AG04450 (cell line): ENCODE measurements around the gene MRPS18C. TPM values are rescaled to one million over a fixed set of nuclear protein-coding genes. Genes with fewer than 3 reads are reported as not detected.
"Not testable (repeated sequence)": the region's sequence is repeated elsewhere in the genome, so short reads cannot be mapped to it uniquely, and the experiment has no call there.

Experiments
- CTCF ChIA-PET: fragments of 300-600, 350-600 bp; formaldehyde crosslinking; extraction: SDS; loops from one replicate; lab custom pipeline; 2022; ENCODE audit warnings: antibody characterized with exemption, inconsistent platforms; lab: Charles Lee
- POLR2A ChIA-PET: fragments of 350-600 bp; formaldehyde crosslinking; extraction: SDS; loops from one replicate; lab custom pipeline; 2021; ENCODE audit warnings: antibody characterized with exemption, inconsistent platforms; lab: Yijun Ruan, JAX
- DNase-seq: peaks from one replicate; pipeline ENCODE4 v3.0.0-alpha.2; 2011; ENCODE audit warnings: low read depth, low spot score
- H3K27ac ChIP-seq: one replicate; pipeline ENCODE4 v1.5.1; 2012; ENCODE audit warnings: low read depth, low read length, control low read depth
- H3K27me3 ChIP-seq: one replicate; pipeline ENCODE4 v1.6.0; 2012; ENCODE audit warnings: low read length; ENCODE audit not compliant: control insufficient read depth, insufficient read depth
- H3K4me3 ChIP-seq: 2 replicates; pipeline ENCODE4 v1.5.1; 2011; ENCODE audit warnings: mild to moderate bottlenecking, low read depth, low read length, control low read depth
- H3K9me3 ChIP-seq: 2 replicates; pipeline ENCODE4 v1.5.1; 2012; ENCODE audit warnings: low read length; ENCODE audit not compliant: control insufficient read depth, insufficient read depth
- CTCF ChIP-seq: IDR thresholded peaks from 2 replicates; pipeline ENCODE4 v1.5.1; 2011; ENCODE audit warnings: low read depth, low read length, control low read depth, inconsistent platforms
- polyA plus RNA-seq: library from polyadenylated mRNA; depleted of rRNA; stranded (reverse); fragments of >200 nt; gene quantifications from 2 replicates; pipeline ENCODE4 v1.2.3, GENCODE V29; 2011; rRNA removed

The MRPS18C gene
- polyA plus RNA-seq, 1 experiment = 40.1 TPM

DNA sequence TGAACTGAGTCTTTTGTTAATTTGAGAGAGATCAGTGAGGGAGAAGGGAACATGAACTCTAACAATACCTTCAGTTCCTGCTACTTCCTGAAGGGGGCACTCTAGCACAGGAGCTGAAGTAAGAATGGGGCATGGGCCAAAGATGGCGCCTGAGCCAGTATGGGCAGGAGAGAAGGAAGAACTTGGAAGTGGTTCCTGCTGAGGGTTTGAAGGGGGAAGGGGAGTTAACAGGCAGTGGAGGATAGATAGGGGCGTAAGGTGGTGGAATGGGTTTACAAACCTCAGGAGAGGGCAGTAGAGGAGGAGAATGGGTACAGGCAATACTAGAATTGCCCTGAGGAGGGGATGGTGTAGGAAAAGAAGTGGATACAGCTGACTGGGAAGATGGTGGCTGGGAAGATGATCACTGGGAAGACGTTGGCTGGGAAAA, 53.3 kb downstream of the MRPS18C start:
- H3K9me3 ChIP-seq, H3K27ac ChIP-seq, POLR2A ChIA-PET, DNase-seq, H3K27me3 ChIP-seq, H3K4me3 ChIP-seq: not testable (repeated sequence)
- TF ChIP-seq CTCF = peak; percentile 63
- CTCF ChIA-PET = interaction anchor here (0.5 to 4.4 kb wide), 11 partner anchors 10 to 751 kb away, joined by 3 to 64 read pairs (median 4); no protein-coding TSS in a partner anchor

GRCh38 chr4:83510442-83510841, 54.6 kb downstream of the MRPS18C start:
- no peak overlapping the region for H3K27ac ChIP-seq
- H3K27me3 ChIP-seq = no peaks in the 10 kb centered on the region
- ChIA-PET POLR2A (no interaction called here), CTCF (interaction anchor here (1.6 to 4.4 kb wide), 2 partner anchors 9 to 132 kb away, joined by 6 to 64 read pairs; no protein-coding TSS in a partner anchor)
- no peaks in the 10 kb centered on the region for H3K9me3 ChIP-seq
- no peak overlapping the region for H3K4me3 ChIP-seq
- DNase-seq = no peak
- TF ChIP-seq CTCF = no peak

Other genes starting within 250 kb of the MRPS18C start
- gene COQ2, start 171.3 kb upstream of the MRPS18C start, polyA plus RNA-seq = 13.9 and 18.9 TPM in 2 replicates
- gene HPSE, start 121.2 kb upstream of the MRPS18C start, polyA plus RNA-seq = 0.32 and 0.37 TPM in 2 replicates
- 12.2 and 15.4 TPM in 2 replicates for gene HELQ, start 235 bp upstream of the MRPS18C start, polyA plus RNA-seq
- gene ABRAXAS1, start 29.0 kb downstream of the MRPS18C start, polyA plus RNA-seq = 19.4 and 30.1 TPM in 2 replicates
- gene GPAT3, start 80.0 kb downstream of the MRPS18C start, polyA plus RNA-seq = 11.6 and 15.0 TPM in 2 replicates